Bronchial epithelial cell (primary cell): ENCODE data around the gene FLNB. TPM values are rescaled to one million over a fixed set of nuclear protein-coding genes. Genes with fewer than 3 reads are reported as not detected.

ENCODE experiments used
- DNase-seq: peaks from one replicate; pipeline ENCODE4 v3.0.0-alpha.2; 2010; ENCODE audit warnings: low read depth
- FAIRE-seq: peaks from 2 replicates; lab custom pipeline; 2011; peaks lifted over from hg19 to GRCh38; lab: Jason Lieb, UNC
- H3K27me3 ChIP-seq: 2 replicates; pipeline ENCODE4 v1.5.1; 2011; ENCODE audit warnings: low read length; ENCODE audit not compliant: control insufficient read depth, insufficient read depth
- H3K36me3 ChIP-seq: 2 replicates; pipeline ENCODE4 v1.5.1; 2011; ENCODE audit warnings: low read length; ENCODE audit not compliant: control insufficient read depth, insufficient read depth
- H3K4me3 ChIP-seq: 2 replicates; pipeline ENCODE4 v1.5.1; 2011; ENCODE audit warnings: mild to moderate bottlenecking, low read depth, low read length, control low read depth
- CTCF ChIP-seq: IDR thresholded peaks from 2 replicates; pipeline ENCODE4 v1.5.1; 2011; ENCODE audit warnings: mild to moderate bottlenecking, moderate library complexity, low read length, control low read depth, inconsistent platforms; ENCODE audit not compliant: insufficient read depth, severe bottlenecking
- total RNA-seq: library from RNA; depleted of rRNA; stranded (reverse); fragments of >200 nt; gene quantifications from 2 replicates; pipeline ENCODE4 v1.2.1, GENCODE V29; 2014

FLNB gene
- total RNA-seq, 1 donor from 2014 or later = 822 TPM

- no peak for DNase-seq
- Histone ChIP-seq H3K4me3 (no peak overlapping the region), H3K36me3 (peaks cover 9% of the 10 kb centered on the region), H3K27me3 (no peaks in the 10 kb centered on the region)
- no peak for TF ChIP-seq CTCF
- no peak for FAIRE-seq
Observed at GRCh38 chr3:58072763-58073130, 64.5 kb downstream of the FLNB start.

GRCh38 chr3:58073301-58074108 lies 65.3 kb downstream of the FLNB start:
- no peak for DNase-seq
- TF ChIP-seq CTCF = no peak
- no peak for FAIRE-seq
- no peaks in the 10 kb centered on the region for H3K27me3 ChIP-seq
- no peak overlapping the region for H3K4me3 ChIP-seq
- H3K36me3 ChIP-seq = peaks cover 10% of the 10 kb centered on the region

GRCh38 chr3:58074116-58074715 lies 66.0 kb downstream of the FLNB start:
- no peak for TF ChIP-seq CTCF
- FAIRE-seq (no peak), DNase-seq (no peak)
- Histone ChIP-seq H3K4me3 (no peak overlapping the region), H3K27me3 (no peaks in the 10 kb centered on the region), H3K36me3 (peaks cover 12% of the 10 kb centered on the region)

- DNase-seq (no peak), FAIRE-seq (no peak)
- Histone ChIP-seq H3K36me3 (peaks cover 16% of the 10 kb centered on the region), H3K27me3 (no peaks in the 10 kb centered on the region), H3K4me3 (no peak overlapping the region)
- no peak for TF ChIP-seq CTCF
Observed at GRCh38 chr3:58074997-58075396, 66.8 kb downstream of the FLNB start.

- Histone ChIP-seq H3K4me3 (no peak overlapping the region), H3K27me3 (no peaks in the 10 kb centered on the region), H3K36me3 (peaks cover 26% of the 10 kb centered on the region)
- DNase-seq = no peak
- TF ChIP-seq CTCF = no peak
- FAIRE-seq = no peak
Observed at GRCh38 chr3:58077596-58078285, 69.5 kb downstream of the FLNB start.
